ENCODE results near the gene CCDC3. TPM values are rescaled to one million over a fixed set of nuclear protein-coding genes. Genes with fewer than 3 reads are reported as not detected.

The CCDC3 gene
- total and polyA plus RNA-seq, 2 experiments from 2014 or later: not detected

- Histone ChIP-seq H3K9ac (no peak overlapping the region), H3K4me2 (ENCODE audit: unreplicated experiment) (no peak overlapping the region), H3K27me3 (replicated peaks; ENCODE audit: insufficient read depth) (no peaks in the 10 kb centered on the region; the same call in 1 of the 2 replicates), H3K36me3 (ENCODE audit: low read depth) (no peaks in the 10 kb centered on the region), H3K4me1 (ENCODE audit: insufficient read depth) (no peaks in the 10 kb centered on the region), H3K9me2 (ENCODE audit: insufficient read depth) (no peaks in the 10 kb centered on the region), H3F3A (ENCODE audit: insufficient read depth) (no peaks in the 10 kb centered on the region), H3K4me3 (no peak overlapping the region), H4K20me1 (ENCODE audit: insufficient read depth) (no peaks in the 10 kb centered on the region), H3K9me3 (ENCODE audit: low read depth) (no peaks in the 10 kb centered on the region), H3K27ac (no peak overlapping the region), H3K79me2 (ENCODE audit: insufficient read depth) (no peaks in the 10 kb centered on the region), H2AFZ (no peak overlapping the region)
- in situ Hi-C loops (cut with MboI): no loop called here
- 36 to 46% methylated on average over 2 of the region's 2 CpGs for WGBS, 2 experiments (ENCODE audit: low coverage in 1 of 2, low lambda C conversion rate in 2 of 2, missing lambda C conversion rate in 2 of 2)
- TF ChIP-seq EZH2 (IDR thresholded peaks at IDR 0.05; ENCODE audit: insufficient read depth, poor library complexity, severe bottlenecking) (no peak), EZH2phosphoT487 (IDR thresholded peaks at IDR 0.05; ENCODE audit: insufficient read depth, low read depth) (no peak)
- peak; percentile 64 for DNase-seq
Measured at GRCh38 chr10:12902135-12902572, 99.4 kb downstream of the CCDC3 start.

DNA sequence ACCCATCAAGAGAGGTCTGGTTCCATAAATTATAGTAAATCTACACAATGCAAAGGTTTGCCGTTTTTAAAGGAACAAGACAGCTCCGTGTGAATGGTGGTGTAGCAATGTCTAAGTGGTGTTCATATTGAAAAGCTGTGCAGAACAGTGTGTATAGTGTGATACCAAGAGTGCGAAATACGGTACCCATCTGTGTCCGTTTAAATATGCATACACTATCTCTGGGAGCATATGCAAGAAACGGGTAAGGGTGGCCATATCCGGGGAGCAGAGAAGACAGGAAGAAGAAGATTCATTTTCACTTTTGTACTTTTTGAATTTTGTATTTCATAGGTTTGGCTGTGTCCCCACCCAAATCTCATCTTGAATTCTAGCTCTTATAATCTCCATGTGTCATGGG lies 102.0 kb downstream of the CCDC3 start:
- Histone ChIP-seq H3K4me1 (ENCODE audit: insufficient read depth) (no peaks in the 10 kb centered on the region), H3K4me3 (no peak overlapping the region), H3K27ac (no peak overlapping the region), H3K4me2 (ENCODE audit: unreplicated experiment) (no peak overlapping the region), H3K9me2 (ENCODE audit: insufficient read depth) (no peaks in the 10 kb centered on the region), H4K20me1 (ENCODE audit: insufficient read depth) (no peaks in the 10 kb centered on the region), H3K9me3 (ENCODE audit: low read depth) (no peaks in the 10 kb centered on the region), H2AFZ (no peak overlapping the region), H3K27me3 (replicated peaks; ENCODE audit: insufficient read depth) (no peaks in the 10 kb centered on the region), H3K79me2 (ENCODE audit: insufficient read depth) (no peaks in the 10 kb centered on the region), H3K36me3 (ENCODE audit: low read depth) (no peaks in the 10 kb centered on the region), H3F3A (ENCODE audit: insufficient read depth) (no peaks in the 10 kb centered on the region), H3K9ac (no peak overlapping the region)
- no peak for DNase-seq
- TF ChIP-seq EZH2phosphoT487 (IDR thresholded peaks at IDR 0.05; ENCODE audit: insufficient read depth, low read depth): no peak
- TF ChIP-seq EZH2 (IDR thresholded peaks at IDR 0.05; ENCODE audit: insufficient read depth, poor library complexity, severe bottlenecking): no peak
- in situ Hi-C loops (cut with MboI): no loop called here
- WGBS, 2 experiments (ENCODE audit: low coverage in 1 of 2, low lambda C conversion rate in 2 of 2, missing lambda C conversion rate in 2 of 2): 58 to 63% methylated on average over 7 of the region's 7 CpGs

DNA sequence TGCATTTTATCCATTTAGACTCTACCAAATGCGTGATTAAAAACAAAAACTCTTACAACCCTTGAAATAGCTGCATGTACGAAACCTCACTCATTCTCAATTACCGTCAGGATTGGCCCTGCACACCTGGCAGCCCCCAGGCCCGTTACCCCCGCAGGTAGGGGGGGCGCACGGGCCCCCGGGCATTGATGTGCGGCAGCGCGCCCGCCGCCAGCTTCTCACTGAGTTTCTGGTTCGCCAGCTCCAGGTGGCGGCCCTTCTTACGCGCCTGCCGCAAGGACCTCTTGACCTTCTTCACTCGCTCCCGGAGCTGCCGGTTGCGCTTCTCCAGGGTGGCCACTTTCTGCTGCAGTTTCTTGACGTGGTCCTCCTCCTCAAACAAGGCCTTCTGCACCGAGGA lies 103.2 kb downstream of the CCDC3 start:
- no peak for DNase-seq
- no peaks in the 10 kb centered on the region for H3K9me2 ChIP-seq (ENCODE audit: insufficient read depth)
- H3K4me3 ChIP-seq: no peak overlapping the region
- H3K9me3 ChIP-seq (ENCODE audit: low read depth): no peaks in the 10 kb centered on the region
- TF ChIP-seq EZH2phosphoT487 (IDR thresholded peaks at IDR 0.05; ENCODE audit: insufficient read depth, low read depth) (no peak), EZH2 (IDR thresholded peaks at IDR 0.05; ENCODE audit: insufficient read depth, poor library complexity, severe bottlenecking) (no peak)
- H3K36me3 ChIP-seq (ENCODE audit: low read depth): no peaks in the 10 kb centered on the region
- in situ Hi-C loops (cut with MboI): no loop called here
- H2AFZ ChIP-seq: no peak overlapping the region
- H3F3A ChIP-seq (ENCODE audit: insufficient read depth): no peaks in the 10 kb centered on the region
- H3K9ac ChIP-seq: no peak overlapping the region
- no peaks in the 10 kb centered on the region for H3K79me2 ChIP-seq (ENCODE audit: insufficient read depth)
- 75% methylated on average over 21 to 24 of the region's 24 CpGs for WGBS, 2 experiments (ENCODE audit: low coverage in 1 of 2, low lambda C conversion rate in 2 of 2, missing lambda C conversion rate in 2 of 2)
- H3K27ac ChIP-seq: no peak overlapping the region
- no peaks in the 10 kb centered on the region for H3K4me1 ChIP-seq (ENCODE audit: insufficient read depth)
- H3K27me3 ChIP-seq (replicated peaks; ENCODE audit: insufficient read depth): no peaks in the 10 kb centered on the region
- no peaks in the 10 kb centered on the region for H4K20me1 ChIP-seq (ENCODE audit: insufficient read depth)
- H3K4me2 ChIP-seq (ENCODE audit: unreplicated experiment): no peak overlapping the region

- in situ Hi-C loops (cut with MboI): no loop called here
- no peak overlapping the region for H3K9ac ChIP-seq
- no peak for TF ChIP-seq EZH2phosphoT487 (IDR thresholded peaks at IDR 0.05; ENCODE audit: insufficient read depth, low read depth)
- TF ChIP-seq EZH2 (IDR thresholded peaks at IDR 0.05; ENCODE audit: insufficient read depth, poor library complexity, severe bottlenecking): no peak
- H3K9me3 ChIP-seq (ENCODE audit: low read depth): no peaks in the 10 kb centered on the region
- H3K27ac ChIP-seq: no peak overlapping the region
- no peaks in the 10 kb centered on the region for H3K27me3 ChIP-seq (replicated peaks; ENCODE audit: insufficient read depth)
- DNase-seq: no peak
- H3F3A ChIP-seq (ENCODE audit: insufficient read depth): no peaks in the 10 kb centered on the region
- no peak overlapping the region for H2AFZ ChIP-seq
- 74% methylated on average over 6 of the region's 6 CpGs for WGBS, 2 experiments (ENCODE audit: low coverage in 1 of 2, low lambda C conversion rate in 2 of 2, missing lambda C conversion rate in 2 of 2)
- H3K4me3 ChIP-seq: no peak overlapping the region
- H4K20me1 ChIP-seq (ENCODE audit: insufficient read depth): no peaks in the 10 kb centered on the region
- no peaks in the 10 kb centered on the region for H3K9me2 ChIP-seq (ENCODE audit: insufficient read depth)
- no peaks in the 10 kb centered on the region for H3K79me2 ChIP-seq (ENCODE audit: insufficient read depth)
- no peaks in the 10 kb centered on the region for H3K4me1 ChIP-seq (ENCODE audit: insufficient read depth)
- H3K36me3 ChIP-seq (ENCODE audit: low read depth): no peaks in the 10 kb centered on the region
- no peak overlapping the region for H3K4me2 ChIP-seq (ENCODE audit: unreplicated experiment)
Measured at GRCh38 chr10:12897278-12897677, 104.2 kb downstream of the CCDC3 start.

- DNase-seq: no peak
- Histone ChIP-seq H3K9me3 (ENCODE audit: low read depth) (no peaks in the 10 kb centered on the region), H3K9me2 (ENCODE audit: insufficient read depth) (no peaks in the 10 kb centered on the region), H3F3A (ENCODE audit: insufficient read depth) (no peaks in the 10 kb centered on the region), H4K20me1 (ENCODE audit: insufficient read depth) (no peaks in the 10 kb centered on the region), H3K79me2 (ENCODE audit: insufficient read depth) (no peaks in the 10 kb centered on the region), H3K9ac (no peak overlapping the region), H3K27me3 (replicated peaks; ENCODE audit: insufficient read depth) (no peaks in the 10 kb centered on the region), H3K27ac (no peak overlapping the region), H3K4me3 (no peak overlapping the region), H2AFZ (no peak overlapping the region), H3K4me2 (ENCODE audit: unreplicated experiment) (no peak overlapping the region), H3K4me1 (ENCODE audit: insufficient read depth) (no peaks in the 10 kb centered on the region), H3K36me3 (ENCODE audit: low read depth) (no peaks in the 10 kb centered on the region)
- TF ChIP-seq EZH2 (IDR thresholded peaks at IDR 0.05; ENCODE audit: insufficient read depth, poor library complexity, severe bottlenecking) (no peak), EZH2phosphoT487 (IDR thresholded peaks at IDR 0.05; ENCODE audit: insufficient read depth, low read depth) (no peak)
- WGBS, 2 experiments (ENCODE audit: low coverage in 1 of 2, low lambda C conversion rate in 2 of 2, missing lambda C conversion rate in 2 of 2): 71% methylated on average over 5 of the region's 5 CpGs
- in situ Hi-C loops (cut with MboI): no loop called here
Measured at GRCh38 chr10:12896251-12896650, 105.3 kb downstream of the CCDC3 start.
